Activated T-cell treated with anti-CD3 and anti-CD28 coated beads, Interleukin-2, amount 50 U/mL, for 24 hours (primary cell): ENCODE data around the gene CLMP.

Experiments used
- DNase-seq: peaks from one replicate; pipeline ENCODE4 v3.0.0-alpha.2; 2020
- H3K27ac Mint-ChIP-seq: 2 replicates; pipeline ENCODE4 v1.8.0; 2020; ENCODE audit warnings: mild to moderate bottlenecking, mixed read lengths
- H3K27me3 Mint-ChIP-seq: 2 replicates; pipeline ENCODE4 v1.8.0; 2020; ENCODE audit warnings: mixed read lengths
- H3K36me3 Mint-ChIP-seq: 2 replicates; pipeline ENCODE4 v1.8.0; 2020; ENCODE audit warnings: low read depth, mixed read lengths
- H3K4me1 Mint-ChIP-seq: 2 replicates; pipeline ENCODE4 v1.8.0; 2020; ENCODE audit warnings: low read depth, mixed read lengths
- H3K4me3 Mint-ChIP-seq: 2 replicates; pipeline ENCODE4 v1.8.0; 2020; ENCODE audit warnings: mild to moderate bottlenecking, moderate library complexity, mixed read lengths
- H3K9me3 Mint-ChIP-seq: 2 replicates; pipeline ENCODE4 v1.8.0; 2020; ENCODE audit warnings: mixed read lengths

Gene CLMP

DNA sequence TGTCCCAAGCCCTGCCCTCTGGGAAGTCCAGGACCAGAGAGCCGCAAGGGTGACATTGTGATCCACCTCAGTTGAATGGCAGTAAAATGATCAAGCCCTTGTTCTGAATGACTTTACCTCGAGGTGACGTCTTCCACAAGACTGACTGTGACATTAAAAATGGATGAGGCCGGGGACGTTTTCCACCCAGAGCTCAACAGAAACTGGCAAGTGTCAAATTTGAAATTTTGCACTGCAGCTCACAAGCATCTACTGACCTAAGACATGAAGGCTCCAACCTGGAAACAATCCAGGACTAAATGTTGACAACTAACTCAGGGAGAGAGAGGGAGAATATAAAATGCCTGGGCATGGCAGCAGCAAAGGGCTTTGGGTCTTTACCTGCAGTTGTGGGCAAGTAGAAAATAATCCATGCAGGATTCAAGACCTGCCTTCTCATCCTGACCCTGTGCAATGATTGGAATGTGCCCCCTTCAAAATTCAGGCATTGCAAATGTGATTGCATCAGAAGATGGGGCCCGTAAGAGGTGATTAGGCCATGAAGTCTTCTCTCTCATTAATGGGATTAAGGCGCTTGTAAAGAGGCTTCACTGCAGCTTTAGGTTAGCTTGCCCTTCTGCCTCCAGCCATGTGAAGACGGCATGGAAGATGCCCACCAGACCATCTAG is 33.6 kb upstream of the CLMP start:
- Mint-ChIP-seq H3K9me3 (no peaks in the 10 kb centered on the region), H3K27ac (no peak overlapping the region), H3K4me3 (no peak overlapping the region), H3K4me1 (peaks cover 12% of the 10 kb centered on the region), H3K36me3 (no peaks in the 10 kb centered on the region), H3K27me3 (peaks cover 3% of the 10 kb centered on the region)
- DNase-seq: no peak

GRCh38 chr11:123227763-123228495 is 32.9 kb upstream of the CLMP start:
- Mint-ChIP-seq H3K36me3 (no peaks in the 10 kb centered on the region), H3K9me3 (no peaks in the 10 kb centered on the region), H3K27ac (no peak overlapping the region), H3K4me3 (no peak overlapping the region), H3K4me1 (peaks cover 5% of the 10 kb centered on the region), H3K27me3 (peaks cover 3% of the 10 kb centered on the region)
- DNase-seq: no peak

DNA sequence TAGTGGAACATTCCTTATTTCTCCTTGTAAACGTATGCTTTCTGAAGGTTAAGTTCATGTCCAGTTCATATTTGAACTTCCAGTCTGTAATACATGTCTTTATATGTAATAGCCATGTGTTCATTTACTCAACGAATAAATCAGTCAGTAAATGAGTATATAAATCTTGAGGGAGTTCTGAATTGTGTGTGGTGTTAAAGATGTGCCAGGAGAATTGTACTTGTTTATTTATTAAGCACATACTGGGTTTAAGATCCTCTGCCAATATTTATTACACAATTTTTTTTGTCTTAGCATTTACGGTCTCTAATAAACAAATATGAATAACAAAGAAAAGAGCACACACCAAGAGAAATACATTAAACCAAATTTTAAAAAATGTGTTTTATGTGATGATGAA is 26.5 kb upstream of the CLMP start:
- H3K4me3 Mint-ChIP-seq: no peak overlapping the region
- H3K4me1 Mint-ChIP-seq: no peaks in the 10 kb centered on the region
- H3K36me3 Mint-ChIP-seq: no peaks in the 10 kb centered on the region
- H3K27me3 Mint-ChIP-seq: peaks cover 14% of the 10 kb centered on the region
- DNase-seq: no peak
- H3K9me3 Mint-ChIP-seq: peaks cover 8% of the 10 kb centered on the region
- no peak overlapping the region for H3K27ac Mint-ChIP-seq

- Mint-ChIP-seq H3K4me1 (no peaks in the 10 kb centered on the region), H3K36me3 (no peaks in the 10 kb centered on the region), H3K4me3 (no peak overlapping the region), H3K27ac (no peak overlapping the region), H3K9me3 (peaks cover 8% of the 10 kb centered on the region), H3K27me3 (peaks cover 14% of the 10 kb centered on the region)
- no peak for DNase-seq
These were observed 26.1 kb upstream of the CLMP start for GRCh38 chr11:123221096-123221561.

- Mint-ChIP-seq H3K27ac (no peak overlapping the region), H3K27me3 (peaks cover 23% of the 10 kb centered on the region), H3K36me3 (no peaks in the 10 kb centered on the region), H3K4me3 (no peak overlapping the region), H3K9me3 (peaks cover 8% of the 10 kb centered on the region), H3K4me1 (no peaks in the 10 kb centered on the region)
- DNase-seq: no peak
These were observed 24.1 kb upstream of the CLMP start for GRCh38 chr11:123219066-123219690.

DNA sequence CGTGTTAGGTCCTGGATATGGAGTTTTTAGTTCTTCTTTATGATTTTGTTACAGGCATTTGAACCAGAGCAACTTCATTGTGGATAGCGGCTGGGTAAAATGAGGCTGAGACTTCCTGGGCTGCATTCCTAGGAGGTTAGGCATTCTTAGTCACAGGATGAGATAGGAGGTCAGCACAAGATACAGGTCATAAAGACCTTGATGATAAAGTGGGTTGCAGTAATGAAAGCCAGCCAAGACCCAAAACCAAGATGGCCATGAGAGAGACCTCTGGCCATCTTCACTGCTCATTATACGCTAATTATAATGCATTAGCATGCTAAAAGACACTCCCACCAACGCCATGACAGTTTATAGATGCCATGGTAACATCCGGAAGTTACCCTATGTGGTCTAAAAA is 23.4 kb upstream of the CLMP start:
- Mint-ChIP-seq H3K9me3 (peaks cover 8% of the 10 kb centered on the region), H3K27ac (no peak overlapping the region), H3K4me3 (no peak overlapping the region), H3K27me3 (peaks cover 26% of the 10 kb centered on the region), H3K4me1 (no peaks in the 10 kb centered on the region), H3K36me3 (no peaks in the 10 kb centered on the region)
- DNase-seq: no peak

- Mint-ChIP-seq H3K27ac (no peak overlapping the region), H3K9me3 (peaks cover 8% of the 10 kb centered on the region)
These were observed 22.8 kb upstream of the CLMP start for GRCh38 chr11:123217897-123218296.

GRCh38 chr11:123216249-123216648 is 21.2 kb upstream of the CLMP start:
- no peaks in the 10 kb centered on the region for H3K4me1 Mint-ChIP-seq
- H3K9me3 Mint-ChIP-seq: no peaks in the 10 kb centered on the region
- no peak for DNase-seq
- H3K36me3 Mint-ChIP-seq: no peaks in the 10 kb centered on the region
- no peak overlapping the region for H3K27ac Mint-ChIP-seq
- no peak overlapping the region for H3K4me3 Mint-ChIP-seq
- H3K27me3 Mint-ChIP-seq: peaks cover 37% of the 10 kb centered on the region

More at GRCh38 chr11:123217897-123218296, 22.8 kb upstream of the CLMP start:
- Mint-ChIP-seq H3K4me1 (no peaks in the 10 kb centered on the region), H3K27me3 (peaks cover 30% of the 10 kb centered on the region), H3K4me3 (no peak overlapping the region), H3K36me3 (no peaks in the 10 kb centered on the region)
- no peak for DNase-seq

- no peaks in the 10 kb centered on the region for H3K4me1 Mint-ChIP-seq
- H3K36me3 Mint-ChIP-seq: no peaks in the 10 kb centered on the region
- H3K9me3 Mint-ChIP-seq: no peaks in the 10 kb centered on the region
- H3K4me3 Mint-ChIP-seq: no peak overlapping the region
- peaks cover 42% of the 10 kb centered on the region for H3K27me3 Mint-ChIP-seq
- DNase-seq: no peak
- no peak overlapping the region for H3K27ac Mint-ChIP-seq
These were observed 19.9 kb upstream of the CLMP start for GRCh38 chr11:123214940-123215339.

- Mint-ChIP-seq H3K4me1 (no peaks in the 10 kb centered on the region), H3K27ac (no peak overlapping the region), H3K27me3 (peaks cover 42% of the 10 kb centered on the region)
These were observed 19.3 kb upstream of the CLMP start for GRCh38 chr11:123214396-123214795.

GRCh38 chr11:123213307-123213771 is 18.3 kb upstream of the CLMP start:
- no peaks in the 10 kb centered on the region for H3K4me1 Mint-ChIP-seq
- H3K9me3 Mint-ChIP-seq: no peaks in the 10 kb centered on the region
- H3K4me3 Mint-ChIP-seq: no peak overlapping the region
- no peak overlapping the region for H3K27ac Mint-ChIP-seq
- H3K27me3 Mint-ChIP-seq: peaks cover 43% of the 10 kb centered on the region
- no peak for DNase-seq
- H3K36me3 Mint-ChIP-seq: no peaks in the 10 kb centered on the region

More at GRCh38 chr11:123214396-123214795, 19.3 kb upstream of the CLMP start:
- no peaks in the 10 kb centered on the region for H3K36me3 Mint-ChIP-seq
- H3K9me3 Mint-ChIP-seq: no peaks in the 10 kb centered on the region
- DNase-seq: no peak
- no peak overlapping the region for H3K4me3 Mint-ChIP-seq

DNA sequence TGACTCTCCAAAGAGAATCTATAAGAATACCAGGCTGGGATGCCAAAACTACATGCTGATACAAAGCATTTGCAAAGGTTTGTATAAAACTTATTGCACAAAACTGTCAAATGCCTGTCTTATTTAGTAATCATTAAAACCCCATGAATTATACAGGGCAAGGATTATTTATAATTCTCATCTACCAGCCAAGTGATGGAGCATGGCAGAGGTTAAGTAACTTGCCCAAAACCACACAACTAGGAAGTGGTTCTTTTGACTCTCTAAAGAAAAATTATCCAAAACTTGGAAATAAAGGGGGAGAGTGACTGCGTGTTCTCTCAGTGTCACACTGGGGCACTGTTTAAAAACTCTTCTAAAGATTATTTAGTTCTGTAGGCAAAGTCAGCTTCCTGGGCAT is 17.4 kb upstream of the CLMP start:
- DNase-seq: no peak
- Mint-ChIP-seq H3K27me3 (peaks cover 41% of the 10 kb centered on the region), H3K4me1 (no peaks in the 10 kb centered on the region), H3K4me3 (no peak overlapping the region), H3K36me3 (no peaks in the 10 kb centered on the region), H3K27ac (no peak overlapping the region), H3K9me3 (no peaks in the 10 kb centered on the region)

- no peaks in the 10 kb centered on the region for H3K36me3 Mint-ChIP-seq
- no peaks in the 10 kb centered on the region for H3K4me1 Mint-ChIP-seq
- DNase-seq: no peak
- H3K27ac Mint-ChIP-seq: no peak overlapping the region
- peaks cover 45% of the 10 kb centered on the region for H3K27me3 Mint-ChIP-seq
- H3K4me3 Mint-ChIP-seq: no peak overlapping the region
- no peaks in the 10 kb centered on the region for H3K9me3 Mint-ChIP-seq
These were observed 16.9 kb upstream of the CLMP start for GRCh38 chr11:123211981-123212380.

- Mint-ChIP-seq H3K36me3 (no peaks in the 10 kb centered on the region), H3K27ac (no peak overlapping the region), H3K4me1 (no peaks in the 10 kb centered on the region), H3K9me3 (no peaks in the 10 kb centered on the region), H3K27me3 (peaks cover 51% of the 10 kb centered on the region), H3K4me3 (no peak overlapping the region)
- no peak for DNase-seq
These were observed 16.3 kb upstream of the CLMP start for GRCh38 chr11:123211149-123211852.
